Stimulated activated CD8-positive, alpha-beta memory T cell treated with anti-CD3 and anti-CD28 coated beads, Interleukin-4, amount 100 ng/mL, for 48 hours (primary cell): ENCODE measurements around the gene COL27A1.

ENCODE experiments used
- DNase-seq: peaks from one replicate; pipeline ENCODE4 v3.0.0-alpha.2; 2020

The COL27A1 gene

DNA sequence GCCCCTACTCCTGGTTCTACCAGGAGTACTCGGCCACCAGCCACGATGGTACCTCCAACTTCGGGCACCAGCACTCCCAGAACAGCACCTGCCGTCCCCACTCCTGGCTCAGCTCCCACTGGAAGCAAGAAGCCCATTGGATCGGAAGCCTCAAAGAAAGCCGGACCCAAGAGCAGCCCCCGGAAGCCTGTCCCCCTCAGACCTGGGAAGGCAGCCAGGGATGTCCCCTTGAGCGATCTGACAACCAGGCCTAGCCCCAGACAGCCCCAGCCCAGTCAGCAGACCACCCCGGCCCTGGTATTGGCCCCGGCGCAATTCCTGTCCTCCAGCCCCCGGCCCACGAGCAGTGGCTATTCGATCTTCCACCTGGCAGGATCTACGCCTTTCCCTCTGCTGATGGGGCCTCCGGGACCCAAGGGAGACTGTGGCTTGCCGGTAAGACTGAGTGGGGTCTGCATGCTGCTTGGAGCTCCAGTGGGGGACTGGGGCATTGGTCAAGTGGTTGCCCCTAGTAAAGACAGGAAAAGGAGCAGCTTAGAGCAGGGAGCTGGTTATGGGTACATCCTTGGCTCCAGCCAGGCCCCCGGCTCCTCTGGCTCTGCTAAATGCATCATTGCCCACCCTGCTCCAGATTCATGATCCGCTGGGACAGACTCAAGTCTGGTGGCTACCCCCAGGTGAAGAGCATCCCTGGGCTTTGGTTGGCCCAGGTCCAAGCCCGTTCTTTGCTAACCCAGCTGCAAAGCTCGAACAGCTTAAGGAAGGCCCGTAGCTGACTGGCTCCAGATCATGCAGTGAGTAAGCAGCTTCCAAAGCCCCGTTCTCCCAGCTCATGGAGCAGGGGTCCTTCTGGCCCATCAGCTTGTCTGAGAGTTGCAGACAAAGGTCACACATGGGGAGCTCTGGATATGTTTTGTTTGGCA is 14.0 kb downstream of the COL27A1 start:
- DNase-seq: no peak

DNA sequence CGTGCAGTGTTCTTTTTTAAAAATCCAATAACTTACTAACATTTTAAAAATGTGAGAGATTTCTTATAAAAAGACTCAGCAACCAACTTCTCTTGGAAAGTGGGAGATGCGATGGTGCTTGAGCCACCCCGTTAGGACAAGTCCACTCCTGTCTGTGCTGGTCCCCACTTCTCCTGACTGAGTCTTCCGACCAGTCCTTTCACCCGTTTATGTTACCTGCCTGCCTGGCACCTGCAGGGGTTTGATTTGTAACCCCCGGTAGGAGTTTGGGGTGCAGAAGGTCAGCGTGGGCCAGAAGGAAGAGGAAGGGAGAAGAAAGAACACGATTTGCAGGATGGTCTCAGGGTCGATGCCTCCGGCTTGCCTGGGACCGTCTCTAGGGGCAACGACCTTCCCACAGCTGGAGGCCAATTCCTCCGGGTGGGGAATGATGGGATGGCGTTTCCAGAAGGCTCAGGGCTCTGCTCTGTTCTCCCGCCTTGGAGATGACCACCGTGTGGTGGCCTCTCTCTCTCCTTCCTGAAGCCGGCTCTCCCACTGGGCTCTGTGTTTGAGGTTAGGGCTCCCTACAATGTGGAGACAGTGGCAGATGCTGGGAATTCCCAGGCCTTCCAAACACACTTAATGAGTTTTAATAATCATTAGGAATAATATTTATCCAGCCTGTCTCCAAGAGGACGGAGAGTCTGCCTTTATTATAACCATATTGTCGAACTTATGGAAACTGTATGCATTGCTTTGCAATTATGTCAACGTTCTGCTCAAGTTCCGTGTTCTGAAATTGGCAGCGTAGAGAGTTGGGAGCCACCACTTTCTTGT is 14.8 kb downstream of the COL27A1 start:
- DNase-seq: no peak

DNA sequence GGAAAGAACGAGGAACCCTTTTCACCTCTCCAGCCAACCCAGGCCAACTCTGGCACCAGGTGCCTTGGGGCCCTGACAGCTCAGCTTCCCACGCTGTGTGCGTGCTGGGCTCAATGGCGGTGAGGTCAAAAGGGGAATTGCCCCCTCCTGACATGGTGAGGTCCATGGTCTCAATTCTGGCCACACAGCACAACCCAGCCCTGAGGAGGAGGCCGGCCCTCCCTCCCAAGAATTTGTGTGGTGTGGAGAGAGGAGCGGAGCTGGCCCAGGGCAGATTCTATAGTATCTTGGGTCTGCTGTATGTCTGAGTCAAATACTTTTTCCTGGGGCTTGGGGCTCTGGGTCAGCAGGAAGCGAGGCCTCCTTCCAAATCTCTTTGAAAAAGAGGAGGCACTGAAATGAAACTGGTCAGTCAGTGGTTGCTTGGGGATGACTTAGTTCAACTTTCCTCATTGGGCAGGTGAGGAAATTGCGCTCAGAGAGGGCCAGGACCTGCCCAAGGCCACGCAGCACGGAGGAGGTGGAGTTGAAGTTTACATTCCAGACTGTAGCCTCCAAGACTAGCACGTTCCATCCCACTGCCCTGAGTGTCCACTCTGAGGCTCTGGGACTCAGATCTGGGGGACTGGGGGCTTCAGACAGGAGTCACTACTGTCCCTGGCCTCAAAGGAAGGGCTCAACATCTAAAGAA is 15.6 kb downstream of the COL27A1 start:
- DNase-seq: no peak

DNA sequence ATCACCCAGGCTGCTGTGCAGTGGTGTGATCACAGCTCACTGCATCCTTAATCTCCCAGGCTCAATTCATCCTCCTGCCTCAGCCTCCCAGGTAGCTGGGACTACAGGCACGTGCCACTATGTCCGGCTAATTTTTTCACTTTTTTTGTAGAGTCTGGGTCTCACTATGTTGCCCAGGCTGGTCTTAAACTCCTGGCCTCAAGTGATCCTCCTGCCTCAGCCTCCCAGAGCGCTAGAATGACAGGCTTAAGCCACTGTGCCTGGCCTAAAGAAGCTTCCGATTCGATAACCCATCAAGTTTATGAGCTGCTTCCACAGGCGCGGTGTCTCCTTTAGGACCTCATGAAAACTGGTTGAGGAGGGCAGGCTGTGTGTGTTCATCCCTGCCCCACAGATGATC is 16.2 kb downstream of the COL27A1 start:
- no peak for DNase-seq

DNA sequence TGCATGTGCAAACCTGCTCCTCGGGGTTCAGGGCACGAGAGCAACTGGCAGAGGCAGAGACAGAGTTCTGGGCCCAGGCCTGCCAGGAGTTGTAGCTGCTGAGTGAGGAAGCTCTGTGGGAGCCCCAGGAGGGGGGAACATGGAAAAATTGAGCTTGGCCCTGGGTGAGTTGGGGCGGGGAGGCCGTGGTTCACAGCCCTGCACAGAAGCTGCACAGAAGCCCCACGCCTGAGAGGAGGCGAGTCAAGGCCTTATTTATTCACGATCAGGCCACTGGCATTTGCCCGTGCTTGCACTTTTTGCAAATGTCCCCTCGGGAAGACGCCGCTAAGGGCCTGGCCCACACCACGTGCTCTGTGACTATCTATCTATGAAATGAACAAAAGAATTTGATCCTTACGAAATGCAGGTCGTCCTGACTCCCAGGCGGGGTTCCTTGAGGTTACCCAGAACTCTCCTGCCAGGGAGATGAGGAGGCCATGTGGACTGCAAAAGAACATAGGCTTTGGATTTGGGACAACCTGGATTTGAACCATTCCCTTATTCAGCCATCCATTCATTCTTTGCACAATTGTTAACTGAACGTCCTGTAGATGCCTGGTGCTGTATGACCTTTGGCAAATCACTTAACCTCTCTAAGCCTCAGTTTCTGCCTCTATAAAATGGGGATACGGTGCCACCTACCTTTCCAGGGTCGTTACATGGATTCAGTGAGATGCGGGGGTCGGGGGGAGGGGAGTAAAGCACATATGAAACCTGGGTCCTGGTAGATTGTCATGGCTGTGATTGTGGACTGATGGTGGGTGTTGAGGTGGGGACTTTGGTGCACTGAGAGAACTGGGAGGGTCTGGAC is 17.9 kb downstream of the COL27A1 start:
- no peak for DNase-seq

DNA sequence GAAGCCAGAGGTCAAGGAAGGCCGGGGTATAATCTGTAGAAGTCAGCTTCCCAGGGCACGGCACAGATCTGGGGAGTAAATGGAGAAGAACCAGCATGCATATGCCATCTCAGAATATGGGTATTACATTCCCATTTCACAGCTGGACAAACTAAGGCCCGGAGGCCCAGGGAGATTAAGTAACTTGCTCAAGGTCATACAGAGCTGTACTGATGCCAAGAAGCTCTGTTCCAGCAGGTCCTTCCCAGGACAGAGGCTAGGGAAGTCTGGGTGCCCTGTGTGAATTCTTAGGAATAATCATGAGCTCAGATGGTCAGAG is 19.2 kb downstream of the COL27A1 start:
- DNase-seq: no peak

DNA sequence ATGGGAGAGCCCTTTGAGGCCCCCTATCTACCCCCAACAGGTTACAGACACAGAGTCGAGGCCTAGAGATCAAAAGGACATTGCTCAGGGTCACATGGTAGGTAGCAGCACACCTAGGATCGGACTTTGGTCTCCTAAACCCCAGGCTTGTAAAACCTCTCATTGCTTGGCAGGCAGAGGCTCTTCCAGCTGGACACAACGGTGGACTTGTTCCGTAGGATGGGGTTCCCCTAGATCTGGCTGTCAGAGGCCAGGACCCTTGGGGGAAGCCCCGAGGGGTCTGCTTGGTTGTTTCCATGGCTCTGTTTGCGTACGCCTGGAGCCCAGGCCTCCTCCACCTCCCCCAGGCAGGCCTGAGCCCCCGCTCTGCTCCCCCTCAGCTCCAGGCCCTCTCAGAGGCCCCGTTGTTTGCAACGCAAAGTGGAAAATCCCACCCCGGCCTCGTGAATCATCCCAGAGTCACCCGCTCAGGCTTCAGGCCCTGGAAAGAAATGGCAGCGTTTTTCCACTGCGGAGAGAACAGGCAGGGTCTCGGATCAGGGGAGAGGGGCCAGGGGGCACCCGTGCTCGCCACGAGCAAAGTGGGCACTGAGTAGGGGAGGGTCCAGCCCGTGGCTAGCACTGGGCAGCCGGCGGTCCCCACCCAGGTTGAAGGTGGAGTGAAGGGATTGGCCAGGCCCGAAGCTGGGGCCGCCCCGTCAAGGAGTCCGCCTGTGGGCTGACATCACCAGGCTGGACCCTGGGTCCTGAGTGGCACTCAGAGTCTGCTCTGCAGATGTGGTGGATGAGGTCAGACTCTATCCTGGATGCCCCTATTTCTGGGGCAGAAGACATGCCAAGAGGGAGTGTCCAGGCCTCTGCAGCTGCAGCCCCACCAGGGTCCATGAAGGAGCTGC is 19.8 kb downstream of the COL27A1 start:
- no peak for DNase-seq

DNA sequence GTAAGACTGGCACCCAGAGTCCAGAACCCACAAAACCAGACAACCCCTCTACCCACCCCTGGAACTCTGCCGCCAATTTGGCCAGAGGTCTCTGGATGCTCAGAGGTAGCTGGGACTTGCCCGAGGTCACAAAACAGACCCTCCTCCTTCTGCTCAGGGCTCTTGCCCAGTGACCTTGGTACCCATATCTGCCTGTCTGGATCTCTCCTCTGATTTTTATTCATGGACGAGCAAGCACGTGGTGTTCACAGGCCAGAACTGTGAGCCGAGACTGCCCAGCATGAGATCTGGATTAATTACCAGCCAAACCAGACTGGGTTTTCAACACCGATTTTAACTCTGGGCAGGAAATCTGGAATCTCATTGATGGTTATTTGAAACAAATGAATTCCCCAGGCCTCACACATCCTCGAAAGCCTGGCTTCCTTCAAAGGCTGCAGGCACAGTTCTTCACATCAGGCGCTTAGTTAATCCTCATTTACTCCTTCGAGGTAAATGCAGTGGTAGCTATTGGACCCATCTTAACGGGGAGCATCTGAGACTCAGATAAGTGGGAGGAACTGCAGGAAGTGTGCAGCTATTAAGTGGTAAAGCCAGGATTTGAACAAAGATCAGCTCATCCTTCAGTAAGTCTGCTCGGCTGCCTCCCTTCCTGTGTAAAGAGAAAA is 21.4 kb downstream of the COL27A1 start:
- no peak for DNase-seq

DNA sequence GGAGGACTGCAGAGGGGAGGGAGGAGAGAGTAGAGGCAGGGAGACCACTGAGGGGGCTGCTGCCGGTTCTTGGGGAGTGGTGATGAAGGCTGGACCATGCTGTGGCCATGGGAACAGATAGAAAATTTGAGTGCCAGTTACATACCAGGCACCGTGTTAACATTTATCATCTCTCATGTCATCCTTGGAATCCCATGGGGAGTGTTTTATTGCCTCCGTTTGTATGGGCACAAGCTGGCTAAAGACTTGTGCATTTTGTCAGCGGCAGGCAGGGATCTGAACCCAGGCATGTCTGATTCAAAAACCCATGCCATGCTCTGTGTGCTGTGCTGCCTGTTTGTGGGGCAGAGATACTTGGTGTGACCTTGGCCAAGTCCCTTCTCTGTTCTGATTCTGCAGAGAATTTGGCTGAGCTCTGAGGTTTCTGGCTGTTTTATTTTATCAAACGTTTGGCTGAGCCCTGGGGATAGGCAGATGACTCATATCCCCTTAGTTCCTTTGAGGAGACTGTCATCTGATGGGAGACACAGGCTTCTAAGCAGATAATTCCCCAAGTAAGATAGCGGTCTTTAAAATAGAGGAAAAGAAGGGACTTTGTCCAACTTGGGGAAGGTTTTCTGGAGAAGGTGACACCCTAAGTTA is 22.2 kb downstream of the COL27A1 start:
- no peak for DNase-seq

GRCh38 chr9:114178076-114178475 is 22.7 kb downstream of the COL27A1 start:
- DNase-seq: no peak

GRCh38 chr9:114178756-114179450 is 23.6 kb downstream of the COL27A1 start:
- no peak for DNase-seq

DNA sequence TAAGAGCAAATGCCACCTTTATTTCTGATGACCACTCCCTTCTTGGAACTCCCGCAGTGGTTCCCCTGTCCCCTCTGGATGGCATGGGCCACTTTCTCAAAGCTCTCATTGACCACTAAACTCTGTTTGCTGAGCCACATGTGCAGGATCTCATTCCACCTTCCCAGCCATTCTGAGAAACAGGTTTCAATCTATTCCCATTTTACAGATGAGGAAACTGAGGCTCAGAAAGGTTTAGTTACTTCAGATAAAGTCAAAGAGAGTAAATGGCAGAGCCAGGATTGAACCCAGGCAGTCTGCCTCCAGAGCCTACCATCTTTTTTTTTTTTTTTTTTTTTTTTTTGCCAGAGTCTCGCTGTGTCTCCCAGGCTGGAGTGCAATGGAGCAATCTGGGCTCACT is 24.2 kb downstream of the COL27A1 start:
- DNase-seq: no peak

GRCh38 chr9:114180696-114181606 is 25.6 kb downstream of the COL27A1 start:
- no peak for DNase-seq

- no peak for DNase-seq
Measured at GRCh38 chr9:114181607-114182409, 26.5 kb downstream of the COL27A1 start.

GRCh38 chr9:114183006-114183405 is 27.7 kb downstream of the COL27A1 start:
- DNase-seq: no peak

- DNase-seq: no peak
Measured at GRCh38 chr9:114184071-114184470, 28.7 kb downstream of the COL27A1 start.

- DNase-seq: no peak
Measured at GRCh38 chr9:114184866-114185265, 29.5 kb downstream of the COL27A1 start.
